ENCODE data around the gene PARVG. TPM values are rescaled to one million over a fixed set of nuclear protein-coding genes. Genes with fewer than 3 reads are reported as not detected.

The PARVG gene
- total and polyA plus RNA-seq, 9 of the 15 experiments (the other 6 are each of a cell fraction or from before 2014, with no cell fraction given): 0.35 TPM; not detected in 8

- ChIA-PET CTCF (ENCODE audit: low intra/inter-chr PET ratio) (no interaction called here), POLR2A (no interaction called here)
- no peak for FAIRE-seq
- TF ChIP-seq JUNB (CRISPR knock-in tag; conservative IDR thresholded peaks at IDR 0.05) (no peak), MEF2A (IDR thresholded peaks at IDR 0.05; ENCODE audit: control insufficient read depth, low read depth, low read length) (no peak), FOXP4 (CRISPR knock-in tag; IDR thresholded peaks at IDR 0.05; ENCODE audit: borderline replicate concordance) (no peak), DEAF1 (CRISPR knock-in tag; IDR thresholded peaks at IDR 0.05) (no peak), ARID3B (CRISPR knock-in tag; IDR thresholded peaks at IDR 0.05; ENCODE audit: borderline replicate concordance) (no peak), TBL1XR1 (IDR thresholded peaks at IDR 0.05; ENCODE audit: low read length in 2 of 2) (no peak), STAT6 (CRISPR knock-in tag; IDR thresholded peaks at IDR 0.05) (no peak), ZBTB1 (CRISPR knock-in tag; IDR thresholded peaks at IDR 0.05; ENCODE audit: borderline replicate concordance, low read depth) (no peak), HNRNPLL (IDR thresholded peaks at IDR 0.05; ENCODE audit: low read depth, low read length, poor library complexity, severe bottlenecking) (no peak), SMARCA5 (IDR thresholded peaks at IDR 0.05) (no peak), RBM34 (IDR thresholded peaks at IDR 0.05; ENCODE audit: borderline replicate concordance, insufficient read depth, low read length) (no peak), SAFB (IDR thresholded peaks at IDR 0.05; ENCODE audit: borderline replicate concordance, low read depth, low read length) (no peak)
These were observed 25.6 kb upstream of the PARVG start for GRCh38 chr22:44155115-44155514.

More at GRCh38 chr22:44155115-44155514, 25.6 kb upstream of the PARVG start:
- Histone ChIP-seq H3K4me1 (replicated peaks in 1 of 2; ENCODE audit: control insufficient read depth in 2 of 2, insufficient read depth in 2 of 2, low read length in 2 of 2) (no peaks in the 10 kb centered on the region), H3K36me3 (ENCODE audit: control insufficient read depth, insufficient read depth, low read length) (0 out of 3 replicates have a peak, but pooled peaks cover 3% of the 10 kb centered on the region), H3K4me2 (ENCODE audit: insufficient read depth, low read length) (no peak overlapping the region), H3K4me3 (no peak overlapping the region), H3K9me3 (replicated peaks; ENCODE audit: control insufficient read depth, insufficient read depth, low read depth, low read length) (no peaks in the 10 kb centered on the region), H2AFZ (ENCODE audit: low read depth, low read length) (no peak overlapping the region), H3K79me2 (ENCODE audit: control insufficient read depth, insufficient read depth, low read length) (no peaks in the 10 kb centered on the region), H4K20me1 (replicated peaks; ENCODE audit: control insufficient read depth, insufficient read depth, low read length) (no peaks in the 10 kb centered on the region), H3K9ac (ENCODE audit: insufficient read depth in 1 of 2, low read depth in 2 of 2, low read length in 2 of 2) (no peak overlapping the region; a peak in 1 of 4 replicates), H3K27me3 (ENCODE audit: control insufficient read depth in 2 of 2, insufficient read depth in 2 of 2, low read length in 2 of 2) (no peaks in the 10 kb centered on the region), H3K9me1 (ENCODE audit: control insufficient read depth, insufficient read depth, low read length) (no peaks in the 10 kb centered on the region), H3K27ac (ENCODE audit: extremely low read depth, low read depth, low read length) (no peak overlapping the region)
- intact Hi-C loops (cut with micrococcal nuclease): no loop called here
- no TSS peak for BruUV-seq (replicated peaks)
- in situ Hi-C loops (cut with MboI): no loop called here
- no peak for DNase-seq (ENCODE audit: extremely low read depth in 1 of 4, low spot score in 3 of 4)
- ATAC-seq: no peak
- WGBS (ENCODE audit: insufficient coverage, low coverage, missing lambda C conversion rate): 47% methylated on average over 2 of the region's 14 CpGs

All from K562 (cell line).